BJ (cell line): ENCODE results near the gene COL20A1. TPM values are rescaled to one million over a fixed set of nuclear protein-coding genes. Genes with fewer than 3 reads are reported as not detected.

Experiments used
- CTCF ChIA-PET: fragments of 350-600 bp; formaldehyde crosslinking; extraction: SDS; loops from one replicate; lab custom pipeline; 2021; ENCODE audit warnings: antibody characterized with exemption, inconsistent platforms; lab: Yijun Ruan, JAX
- POLR2A ChIA-PET: fragments of 300-600 bp; sonication (Branson Sonifier 250); formaldehyde crosslinking; extraction: SDS; loops from one replicate; lab custom pipeline; 2021; ENCODE audit warnings: antibody characterized with exemption; lab: Charles Lee
- DNase-seq: peaks from one replicate; pipeline ENCODE4 v3.0.0-alpha.2; 2011; ENCODE audit warnings: low read depth
- H3K27me3 ChIP-seq: 2 replicates; pipeline ENCODE4 v1.6.0; 2011; ENCODE audit warnings: low read length; ENCODE audit not compliant: control insufficient read depth, insufficient read depth
- H3K36me3 ChIP-seq: 2 replicates; pipeline ENCODE4 v1.5.1; 2011; ENCODE audit warnings: low read length; ENCODE audit not compliant: control insufficient read depth, insufficient read depth
- H3K4me3 ChIP-seq: 2 replicates; pipeline ENCODE4 v1.5.1; 2011; ENCODE audit warnings: low read depth, mild to moderate bottlenecking, control low read depth, low read length
- CTCF ChIP-seq: IDR thresholded peaks from 2 replicates; pipeline ENCODE4 v1.5.1; 2011; ENCODE audit warnings: low read depth, mild to moderate bottlenecking, control low read depth, inconsistent platforms, low read length, moderate library complexity; ENCODE audit not compliant: insufficient read depth
- polyA plus RNA-seq: library from polyadenylated mRNA; depleted of rRNA; stranded (reverse); fragments of >200 nt; gene quantifications from 2 replicates; pipeline ENCODE4 v1.2.3, GENCODE V29; 2011

COL20A1 gene
- polyA plus RNA-seq, 1 experiment, result not detected

DNA sequence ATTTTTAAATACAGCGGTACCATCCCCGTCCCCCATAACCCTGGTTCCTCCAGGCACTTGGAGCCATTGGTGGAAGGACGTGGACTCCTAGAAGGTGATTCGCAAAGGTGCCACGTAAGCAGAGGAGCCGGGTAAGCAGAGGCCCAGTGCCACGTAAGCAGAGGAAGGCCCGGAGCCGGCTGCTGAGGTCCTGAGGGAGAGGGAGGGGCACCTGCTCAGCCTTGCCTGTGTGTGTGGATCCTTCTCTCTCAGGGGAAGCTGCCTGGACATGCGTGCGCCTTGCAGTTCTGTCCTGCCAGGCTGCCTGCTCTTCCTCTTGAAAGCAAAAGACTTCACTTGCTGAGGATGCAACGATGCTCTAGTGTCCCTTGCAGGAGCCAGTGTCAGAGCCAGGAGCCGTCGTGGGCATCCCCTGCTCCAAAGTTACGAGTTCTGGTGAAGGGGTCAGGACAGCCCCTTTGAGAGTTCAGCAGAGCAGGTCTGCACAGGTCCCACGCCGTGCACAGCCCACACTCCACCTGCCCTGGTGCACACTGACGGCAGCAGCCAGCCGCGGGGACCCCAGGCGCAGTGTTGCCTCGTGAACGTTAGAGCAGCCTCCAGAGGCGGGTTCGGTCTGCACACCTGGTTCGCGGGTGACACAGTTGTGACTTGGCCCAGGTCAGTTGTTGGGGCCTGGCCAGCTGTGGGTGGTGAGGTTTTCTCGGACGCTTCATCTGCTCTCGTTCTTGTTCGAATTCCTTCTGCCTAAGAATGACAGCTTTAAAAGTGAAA, 36.9 kb upstream of the COL20A1 start:
- TF ChIP-seq CTCF, result no peak
- peaks cover 58% of the 10 kb centered on the region for H3K27me3 ChIP-seq

GRCh38 chr20:63256954-63257353, 36.0 kb upstream of the COL20A1 start:
- TF ChIP-seq CTCF, result no peak
- POLR2A ChIA-PET, result no interaction called here
- Histone ChIP-seq H3K4me3 (no peak overlapping the region), H3K27me3 (peaks cover 66% of the 10 kb centered on the region), H3K36me3 (no peaks in the 10 kb centered on the region)
- CTCF ChIA-PET, result interaction anchor here (1.0 to 2.0 kb wide), 3 partner anchors 22 to 53 kb away, joined by 3 to 5 read pairs (median 3); no protein-coding TSS in a partner anchor
- no peak for DNase-seq

More for the DNA sequence above, 36.9 kb upstream of the COL20A1 start:
- H3K36me3 ChIP-seq, result no peaks in the 10 kb centered on the region
- DNase-seq, result no peak
- no peak overlapping the region for H3K4me3 ChIP-seq
- POLR2A ChIA-PET, result no interaction called here
- CTCF ChIA-PET, result interaction anchor here (1.0 to 2.0 kb wide), 4 partner anchors 21 to 54 kb away, joined by 3 to 5 read pairs (median 3); no protein-coding TSS in a partner anchor

DNA sequence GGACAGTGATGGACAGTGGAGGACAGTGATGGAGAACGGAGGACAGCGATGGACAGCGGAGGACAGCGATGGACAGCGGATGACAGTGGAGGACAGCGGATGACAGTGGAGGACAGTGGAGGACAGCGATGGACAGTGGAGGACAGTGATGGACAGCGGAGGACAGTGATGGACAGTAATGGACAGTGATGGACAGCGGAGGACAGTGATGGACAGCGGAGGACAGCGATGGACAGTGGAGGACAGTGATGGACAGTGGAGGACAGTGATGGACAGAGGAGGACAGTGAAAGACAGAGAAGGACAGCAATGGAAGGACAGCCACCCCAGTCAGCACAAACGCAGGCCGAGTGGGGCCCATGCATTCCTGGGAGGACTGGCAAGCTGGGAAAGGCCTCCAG, 35.4 kb upstream of the COL20A1 start:
- POLR2A ChIA-PET, result no interaction called here
- no peak for TF ChIP-seq CTCF
- Histone ChIP-seq H3K4me3 (no peak overlapping the region), H3K36me3 (no peaks in the 10 kb centered on the region), H3K27me3 (peaks cover 66% of the 10 kb centered on the region)
- no peak for DNase-seq
- CTCF ChIA-PET, result no interaction called here

GRCh38 chr20:63258781-63259180, 34.2 kb upstream of the COL20A1 start:
- DNase-seq, result no peak
- H3K36me3 ChIP-seq, result no peaks in the 10 kb centered on the region
- H3K4me3 ChIP-seq, result no peak overlapping the region
- ChIA-PET POLR2A (no interaction called here), CTCF (interaction anchor here (1.1 to 2.6 kb wide), 3 partner anchors 26 to 75 kb away, joined by 3 to 14 read pairs (median 5); no protein-coding TSS in a partner anchor)
- peaks cover 63% of the 10 kb centered on the region for H3K27me3 ChIP-seq
- no peak for TF ChIP-seq CTCF

GRCh38 chr20:63259734-63260460, 33.1 kb upstream of the COL20A1 start:
- CTCF ChIA-PET, result interaction anchor here (0.7 to 2.6 kb wide), 4 partner anchors 9 to 76 kb away, joined by 3 to 14 read pairs (median 4); no protein-coding TSS in a partner anchor
- POLR2A ChIA-PET, result no interaction called here
- TF ChIP-seq CTCF, result no peak
- H3K27me3 ChIP-seq, result peaks cover 66% of the 10 kb centered on the region
- no peaks in the 10 kb centered on the region for H3K36me3 ChIP-seq
- no peak for DNase-seq
- no peak overlapping the region for H3K4me3 ChIP-seq
